HepG2 (cell line): ENCODE measurements around the gene AMHR2. TPM values are rescaled to one million over a fixed set of nuclear protein-coding genes. Genes with fewer than 3 reads are reported as not detected.

Experiments used
- AHR ChIP-seq: IDR thresholded peaks from 2 replicates; pipeline ENCODE4 v1.6.1; 2018; ENCODE audit warnings: missing genetic modification reagents, missing compliant biosample characterization
- CHCHD3 ChIP-seq: sonication (generic); formaldehyde crosslinking; IDR thresholded peaks from 2 replicates; pipeline ENCODE4 v1.8.0; 2022; ENCODE audit warnings: mild to moderate bottlenecking, missing genetic modification reagents, moderate library complexity
- DPF2 ChIP-seq: sonication (generic); formaldehyde crosslinking; IDR thresholded peaks from 2 replicates; pipeline ENCODE4 v1.4.0; 2020; ENCODE audit warnings: mild to moderate bottlenecking, low read depth, missing genetic modification reagents, borderline replicate concordance
- ETV6 ChIP-seq: sonication (generic); formaldehyde crosslinking; conservative IDR thresholded peaks from 2 replicates; pipeline ENCODE4 v1.4.0; 2020; ENCODE audit warnings: missing genetic modification reagents
- FOSL1 ChIP-seq: sonication (generic); formaldehyde crosslinking; IDR thresholded peaks from 2 replicates; pipeline ENCODE4 v1.9.0; 2021; ENCODE audit warnings: missing genetic modification reagents, borderline replicate concordance
- GLI4 ChIP-seq: sonication (generic); formaldehyde crosslinking; IDR thresholded peaks from 2 replicates; pipeline ENCODE4 v1.5.1; 2020; ENCODE audit warnings: missing genetic modification reagents, mild to moderate bottlenecking, moderate library complexity, borderline replicate concordance
- MAFK ChIP-seq, 2 experiments: IDR thresholded peaks in 1 of 2; conservative IDR thresholded peaks in 1 of 2; 2 replicates each; pipeline ENCODE4 v1.6.1; 2011; ENCODE audit warnings: improper control_type of control experiment in 2 of 2, low read length in 2 of 2
- MXD4 ChIP-seq: IDR thresholded peaks from 2 replicates; pipeline ENCODE4 v1.6.1; 2016; ENCODE audit warnings: mild to moderate bottlenecking, missing biosample characterization, missing genetic modification reagents
- NRL ChIP-seq: sonication (generic); formaldehyde crosslinking; IDR thresholded peaks from 2 replicates; pipeline ENCODE4 v1.5.0; 2020; ENCODE audit warnings: missing genetic modification reagents, mild to moderate bottlenecking, moderate library complexity, borderline replicate concordance
- SNAPC4 ChIP-seq: sonication (generic); formaldehyde crosslinking; IDR thresholded peaks from 2 replicates; pipeline ENCODE4 v1.4.0; 2020; ENCODE audit warnings: mild to moderate bottlenecking, missing genetic modification reagents
- SOX13 ChIP-seq, 3 experiments: fragments of 450-650 bp in 1 of 3; sonication (generic) in 1 of 3; formaldehyde crosslinking in 1 of 3; IDR thresholded peaks in 2 of 3; conservative IDR thresholded peaks in 1 of 3; 2 replicates each; pipeline versions ENCODE4 v1.5.0 to v1.6.1; 2016 to 2020; ENCODE audit warnings: antibody characterized with exemption in 1 of 3, mild to moderate bottlenecking in 1 of 3, missing compliant biosample characterization in 1 of 3, missing genetic modification reagents in 1 of 3, moderate library complexity in 1 of 3
- TAF1 ChIP-seq: sonication (generic); formaldehyde crosslinking; IDR thresholded peaks from 2 replicates; pipeline ENCODE4 v1.4.0; 2020; ENCODE audit warnings: missing genetic modification reagents
- TBP ChIP-seq: sonication (generic); formaldehyde crosslinking; IDR thresholded peaks from 2 replicates; pipeline ENCODE4 v1.5.0; 2020; ENCODE audit warnings: missing genetic modification reagents
- ZIK1 ChIP-seq: sonication (generic); formaldehyde crosslinking; IDR thresholded peaks from 2 replicates; pipeline ENCODE4 v1.5.0; 2020; ENCODE audit warnings: mild to moderate bottlenecking, low read depth, missing genetic modification reagents, borderline replicate concordance
- ZNF24 ChIP-seq: fragments of 450-650 bp; IDR thresholded peaks from 2 replicates; pipeline ENCODE4 v1.6.1; 2017; ENCODE audit warnings: antibody characterized with exemption, mild to moderate bottlenecking
- ZNF34 ChIP-seq: sonication (generic); formaldehyde crosslinking; IDR thresholded peaks from 2 replicates; pipeline ENCODE4 v1.4.0; 2020; ENCODE audit warnings: mild to moderate bottlenecking, missing genetic modification reagents, borderline replicate concordance
- ZNF382 ChIP-seq: sonication (generic); formaldehyde crosslinking; IDR thresholded peaks from 2 replicates; pipeline ENCODE4 v1.5.0; 2020; ENCODE audit warnings: missing genetic modification reagents, mild to moderate bottlenecking, borderline replicate concordance
- polyA plus RNA-seq, 8 experiments: library from polyadenylated mRNA; depleted of rRNA in 3 of 8; stranded (reverse) in 7 of 8; unstranded in 1 of 8; fragments of >200 nt; fragmentation: Illumina TruSeq in 4 of 8; extraction: Trizol in 4 of 8; gene quantifications; 2 replicates each; pipeline versions ENCODE4 v1.2.1 to v1.2.3, GENCODE V29; 2011 to 2016; ENCODE audit warnings: low read depth in 4 of 8, missing spikeins in 1 of 8, mixed read lengths in 1 of 8; ENCODE audit not compliant: insufficient read depth in 1 of 8
- total RNA-seq, 5 experiments: library from RNA; depleted of rRNA; stranded (reverse); fragments of >200 nt; fragmentation: Illumina TruSeq; extraction: Trizol; gene quantifications; 2 replicates each; pipeline ENCODE4 v1.2.3, GENCODE V29; 2016; ENCODE audit warnings: low read depth in 1 of 5
- TF ChIP-seq, protein P1 (sequence below): sonication (generic); formaldehyde crosslinking; IDR thresholded peaks from 2 replicates; pipeline ENCODE4 v1.8.0; 2022; ENCODE audit warnings: low read depth, missing genetic modification reagents
- TF ChIP-seq, protein P2 (sequence below): sonication (generic); IDR thresholded peaks from 2 replicates; pipeline ENCODE4 v1.6.1; 2016; ENCODE audit warnings: low read depth, borderline replicate concordance

The AMHR2 gene
- total and polyA plus RNA-seq, 2 of the 13 experiments (the other 11 are each of a cell fraction or from before 2014, with no cell fraction given) = 0.24 to 0.58 TPM

- no peak for TF ChIP-seq SNAPC4 (CRISPR knock-in tag)
- TF ChIP-seq AHR (CRISPR knock-in tag) = no peak
- no peak for TF ChIP-seq NRL
- TF ChIP-seq, protein P1, sequence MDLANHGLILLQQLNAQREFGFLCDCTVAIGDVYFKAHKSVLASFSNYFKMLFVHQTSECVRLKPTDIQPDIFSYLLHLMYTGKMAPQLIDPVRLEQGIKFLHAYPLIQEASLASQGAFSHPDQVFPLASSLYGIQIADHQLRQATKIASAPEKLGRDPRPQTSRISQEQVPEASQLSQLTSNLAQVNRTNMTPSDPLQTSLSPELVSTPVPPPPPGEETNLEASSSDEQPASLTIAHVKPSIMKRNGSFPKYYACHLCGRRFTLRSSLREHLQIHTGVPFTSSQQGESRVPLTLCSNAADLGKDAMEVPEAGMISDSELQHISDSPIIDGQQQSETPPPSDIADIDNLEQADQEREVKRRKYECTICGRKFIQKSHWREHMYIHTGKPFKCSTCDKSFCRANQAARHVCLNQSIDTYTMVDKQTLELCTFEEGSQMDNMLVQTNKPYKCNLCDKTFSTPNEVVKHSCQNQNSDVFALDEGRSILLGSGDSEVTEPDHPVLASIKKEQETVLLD (CRISPR knock-in tag) = peak; percentile 87
- TF ChIP-seq ZNF24 = 0 out of 2 replicates have a peak, but pooled peaks have one; percentile 56
- TF ChIP-seq ZIK1 (CRISPR knock-in tag) = no peak
- TF ChIP-seq ZNF34 (CRISPR knock-in tag) = no peak
- no peak for TF ChIP-seq FOSL1 (CRISPR knock-in tag)
- TF ChIP-seq MAFK (conservative IDR thresholded peaks at IDR 0.05 in 1 of 2, IDR thresholded peaks at IDR 0.05 in 1 of 2; ENCODE audit: low read length in 2 of 2) = no peak
- no peak for TF ChIP-seq TBP (CRISPR knock-in tag)
- TF ChIP-seq DPF2 (CRISPR knock-in tag) = no peak
- TF ChIP-seq TAF1 (CRISPR knock-in tag) = peak; percentile 71
- TF ChIP-seq ETV6 (CRISPR knock-in tag) = 0 out of 2 replicates have a peak, but pooled peaks have one; percentile 65
- no peak for TF ChIP-seq CHCHD3 (CRISPR knock-in tag)
- TF ChIP-seq, protein P2, sequence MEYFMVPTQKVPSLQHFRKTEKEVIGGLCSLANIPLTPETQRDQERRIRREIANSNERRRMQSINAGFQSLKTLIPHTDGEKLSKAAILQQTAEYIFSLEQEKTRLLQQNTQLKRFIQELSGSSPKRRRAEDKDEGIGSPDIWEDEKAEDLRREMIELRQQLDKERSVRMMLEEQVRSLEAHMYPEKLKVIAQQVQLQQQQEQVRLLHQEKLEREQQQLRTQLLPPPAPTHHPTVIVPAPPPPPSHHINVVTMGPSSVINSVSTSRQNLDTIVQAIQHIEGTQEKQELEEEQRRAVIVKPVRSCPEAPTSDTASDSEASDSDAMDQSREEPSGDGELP = peak; percentile 45; the same call in 1 of the 2 replicates
- TF ChIP-seq ZNF382 = no peak
- no peak for TF ChIP-seq SOX13 (IDR thresholded peaks at IDR 0.05)
- TF ChIP-seq SOX13 (CRISPR knock-in tag; conservative IDR thresholded peaks at IDR 0.05 in 1 of 2, IDR thresholded peaks at IDR 0.05 in 1 of 2) = peak in 1 of 2 experiments; percentile 56; a peak in 2 of 4 replicates
- no peak for TF ChIP-seq MXD4 (CRISPR knock-in tag)
- TF ChIP-seq GLI4 = no peak
These were observed 28.1 kb downstream of the AMHR2 start, which contains the start of gene PCBP2 (continued) for GRCh38 chr12:53451661-53452158.
